Activated CD8-positive, alpha-beta memory T cell treated with anti-CD3 and anti-CD28 coated beads for 48 hours (primary cell): ENCODE measurements around the gene SHTN1.

ENCODE experiments used
- DNase-seq, 3 experiments: peaks; one replicate each; pipeline ENCODE4 v3.0.0-alpha.2; 2020; ENCODE audit warnings: low read depth in 2 of 3, low spot score in 2 of 3

Gene SHTN1, protein sequence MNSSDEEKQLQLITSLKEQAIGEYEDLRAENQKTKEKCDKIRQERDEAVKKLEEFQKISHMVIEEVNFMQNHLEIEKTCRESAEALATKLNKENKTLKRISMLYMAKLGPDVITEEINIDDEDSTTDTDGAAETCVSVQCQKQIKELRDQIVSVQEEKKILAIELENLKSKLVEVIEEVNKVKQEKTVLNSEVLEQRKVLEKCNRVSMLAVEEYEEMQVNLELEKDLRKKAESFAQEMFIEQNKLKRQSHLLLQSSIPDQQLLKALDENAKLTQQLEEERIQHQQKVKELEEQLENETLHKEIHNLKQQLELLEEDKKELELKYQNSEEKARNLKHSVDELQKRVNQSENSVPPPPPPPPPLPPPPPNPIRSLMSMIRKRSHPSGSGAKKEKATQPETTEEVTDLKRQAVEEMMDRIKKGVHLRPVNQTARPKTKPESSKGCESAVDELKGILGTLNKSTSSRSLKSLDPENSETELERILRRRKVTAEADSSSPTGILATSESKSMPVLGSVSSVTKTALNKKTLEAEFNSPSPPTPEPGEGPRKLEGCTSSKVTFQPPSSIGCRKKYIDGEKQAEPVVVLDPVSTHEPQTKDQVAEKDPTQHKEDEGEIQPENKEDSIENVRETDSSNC

DNA sequence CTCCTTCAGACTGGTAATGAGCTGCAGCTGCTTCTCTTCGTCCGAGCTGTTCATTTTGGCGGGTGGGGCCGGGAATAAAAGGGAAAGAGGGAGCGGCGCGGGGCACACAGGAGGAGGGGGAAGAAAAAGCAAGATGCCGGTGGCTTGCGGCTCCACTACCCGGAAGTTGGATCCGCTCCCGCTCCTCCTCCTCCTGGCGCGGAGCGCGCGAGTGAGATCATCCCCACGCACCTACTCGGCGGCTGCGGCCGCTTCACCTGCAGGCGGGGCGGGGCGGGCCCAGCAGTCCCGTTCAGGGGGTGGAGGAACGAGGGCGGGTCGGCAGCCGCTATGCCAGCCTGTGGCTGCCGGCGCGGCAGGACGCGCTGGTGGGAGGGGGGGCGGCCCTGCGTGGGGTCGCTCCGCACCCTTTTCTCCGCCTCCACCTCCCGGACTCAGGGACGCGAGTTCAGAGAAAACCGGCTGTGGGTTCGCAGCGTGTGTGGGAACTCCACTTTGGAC is at the start of gene SHTN1:
Gene SHTN1 (minus strand): TSS at position 162 of the 501 bp plus-strand sequence. CDS start 108 bp downstream, at position 54.
- DNase-seq: no peak

GRCh38 chr10:117053482-117053881 is 48.5 kb upstream of the SHTN1 start:
- DNase-seq: no peak

DNA sequence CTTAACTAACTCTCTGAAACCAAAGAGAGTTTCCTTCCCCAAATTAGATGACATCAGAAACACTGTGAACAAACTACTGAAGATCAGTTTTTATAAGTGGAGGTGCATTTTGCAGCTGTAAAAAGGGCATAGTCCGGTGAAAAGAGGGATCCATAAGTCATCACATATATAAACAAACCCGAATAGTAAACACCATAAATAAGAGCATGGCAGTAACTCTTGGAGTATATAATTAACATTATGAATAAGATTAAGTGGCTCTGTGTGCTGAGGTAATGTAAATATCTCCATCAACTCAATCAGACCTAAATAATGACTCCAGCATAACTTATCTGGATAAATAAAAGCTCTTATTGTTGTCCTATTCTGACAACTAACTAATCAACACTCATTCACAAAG is 43.0 kb upstream of the SHTN1 start:
- no peak for DNase-seq

GRCh38 chr10:117016266-117016665 is 11.3 kb upstream of the SHTN1 start:
- no peak for DNase-seq

DNA sequence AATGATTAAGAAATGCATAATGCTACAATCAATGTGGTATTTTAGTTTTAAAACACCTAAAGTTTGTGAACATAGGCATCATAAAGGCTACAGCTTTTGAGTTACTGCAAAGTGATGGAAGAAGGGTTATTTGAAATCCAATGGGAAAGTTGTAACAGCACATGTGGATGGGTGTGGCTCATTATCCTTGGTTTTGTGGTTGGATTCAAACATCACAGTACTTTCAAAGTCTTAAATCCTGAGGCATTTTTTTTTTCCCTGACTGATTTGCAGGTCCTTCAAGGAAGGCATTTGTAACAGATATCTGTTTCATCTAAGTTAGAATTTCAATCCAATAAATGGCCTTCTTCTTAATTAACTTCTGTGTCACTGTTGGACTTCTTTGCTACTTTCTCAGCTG is 9.8 kb upstream of the SHTN1 start:
- no peak for DNase-seq

DNA sequence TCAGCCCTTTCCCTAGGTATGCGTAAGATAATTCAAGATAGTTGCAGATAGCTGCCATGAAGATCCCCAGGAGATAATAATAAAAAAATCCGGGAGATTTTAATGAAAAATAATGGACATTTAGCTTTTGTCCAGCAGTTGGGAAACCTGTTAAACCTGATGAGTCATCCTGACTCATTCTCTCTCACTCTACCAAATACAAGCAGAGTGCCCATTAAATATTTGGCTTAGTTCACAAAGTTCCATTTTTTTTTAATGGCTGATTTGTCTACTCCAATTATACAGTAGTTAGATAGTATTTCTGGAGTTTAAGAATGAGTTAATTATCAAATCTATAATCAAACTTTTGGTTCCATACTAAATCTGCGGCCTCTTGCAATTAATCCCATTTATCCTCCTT is 2.1 kb upstream of the SHTN1 start:
- no peak for DNase-seq

DNA sequence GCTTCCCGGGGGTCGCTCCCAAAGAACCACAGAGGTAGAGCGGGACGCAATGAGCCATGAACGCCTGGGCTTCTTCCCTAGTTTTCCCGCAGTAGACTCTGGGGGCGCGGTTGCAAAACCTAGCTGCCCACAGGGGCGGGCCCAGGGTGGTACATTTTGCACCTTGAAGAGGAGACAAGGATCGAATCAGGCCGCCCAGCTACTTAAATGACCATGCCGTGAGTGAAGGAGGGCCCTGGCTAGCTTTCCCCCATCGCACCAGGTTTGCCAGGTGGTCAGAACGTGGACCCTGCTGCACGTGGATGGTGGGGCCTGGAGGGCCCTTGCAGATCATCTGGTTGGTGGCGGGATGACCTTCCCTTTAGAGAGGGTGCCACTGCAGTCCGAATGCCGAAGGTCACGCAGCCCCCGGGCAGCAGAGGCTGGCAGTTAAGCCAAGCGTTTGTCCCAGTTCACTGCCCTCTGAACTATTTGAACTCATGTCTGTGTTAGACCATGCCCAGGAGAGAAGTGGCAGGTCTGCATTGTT is 604 bp upstream of the SHTN1 start:
- no peak for DNase-seq

DNA sequence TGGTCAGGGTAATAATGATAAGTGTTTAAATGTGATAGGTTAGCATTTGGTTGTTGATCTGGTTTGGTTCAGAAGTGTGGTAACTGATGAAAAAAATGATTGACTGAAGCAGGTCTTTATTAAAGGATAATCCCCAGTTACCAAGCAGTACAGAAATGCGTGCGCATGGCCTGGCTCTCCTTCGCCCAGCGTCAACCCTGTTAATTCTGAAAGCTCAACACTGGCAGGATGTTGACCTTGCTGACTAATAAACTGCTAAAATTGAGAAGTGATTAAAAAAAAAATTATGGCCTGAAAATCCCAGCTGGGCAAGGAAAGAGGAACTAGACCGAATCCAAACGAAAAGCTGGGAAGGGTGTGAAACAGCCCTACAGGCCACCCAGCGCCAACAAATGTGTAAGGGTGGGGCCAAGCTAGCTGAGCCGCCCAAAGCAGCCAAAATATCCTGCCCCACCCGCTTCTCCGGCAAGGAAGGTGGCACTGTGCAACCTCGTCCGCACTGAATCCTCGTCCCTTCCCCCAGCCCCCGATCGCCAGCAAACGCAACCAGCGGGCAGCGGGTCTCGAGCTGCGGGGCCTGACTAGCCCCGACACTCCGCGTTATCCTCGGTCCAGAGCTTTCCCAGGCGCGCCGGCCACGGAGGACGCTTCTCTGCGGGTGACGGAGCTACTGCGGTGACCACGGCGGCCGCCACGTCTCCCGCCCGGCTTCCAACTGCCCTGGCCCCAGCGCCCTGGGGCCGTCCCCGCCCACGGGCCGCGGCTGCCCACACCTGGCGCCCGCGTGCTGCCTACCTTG is 561 bp downstream of the SHTN1 start:
- no peak for DNase-seq

- no peak for DNase-seq
Observed at GRCh38 chr10:117003336-117003735, 1.7 kb downstream of the SHTN1 start.

DNA sequence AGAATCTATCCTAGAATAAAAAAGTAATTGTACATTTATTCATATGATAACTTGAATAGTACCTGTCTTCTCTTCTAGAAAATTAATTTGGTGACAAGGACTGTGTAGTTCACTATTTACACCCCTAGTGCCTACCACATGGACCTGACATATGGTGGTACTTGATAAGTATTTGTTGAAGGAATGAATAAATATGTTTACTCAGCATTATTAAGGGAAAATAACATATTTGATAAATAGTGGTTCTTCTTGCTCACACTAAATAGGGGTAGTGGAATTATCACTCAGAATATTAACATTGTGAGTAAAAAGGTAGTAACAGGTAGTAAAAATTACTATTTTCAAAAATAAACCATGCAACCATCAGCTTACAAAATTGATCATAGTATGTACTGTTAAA is 2.8 kb downstream of the SHTN1 start:
- no peak for DNase-seq

DNA sequence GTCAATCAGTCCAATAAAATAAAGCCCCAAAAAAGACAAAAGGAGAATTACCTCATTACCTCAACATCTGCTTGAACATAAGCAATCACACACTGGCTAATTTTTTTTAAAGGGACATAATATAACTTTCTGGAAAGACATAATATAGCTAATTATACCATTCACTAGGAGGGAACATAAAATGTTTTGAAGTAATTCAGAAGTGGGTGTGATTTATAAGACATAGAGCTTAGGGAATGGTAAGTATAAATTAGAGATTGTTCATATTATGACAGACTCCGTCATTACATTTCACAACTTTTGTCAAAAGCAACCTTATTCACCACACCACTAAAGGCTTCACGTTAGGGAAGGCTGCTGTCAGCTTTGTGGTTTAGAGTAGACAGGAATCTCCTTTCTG is 3.8 kb downstream of the SHTN1 start:
- no peak for DNase-seq

- DNase-seq: no peak
Observed at GRCh38 chr10:117000580-117000979, 4.4 kb downstream of the SHTN1 start.

DNA sequence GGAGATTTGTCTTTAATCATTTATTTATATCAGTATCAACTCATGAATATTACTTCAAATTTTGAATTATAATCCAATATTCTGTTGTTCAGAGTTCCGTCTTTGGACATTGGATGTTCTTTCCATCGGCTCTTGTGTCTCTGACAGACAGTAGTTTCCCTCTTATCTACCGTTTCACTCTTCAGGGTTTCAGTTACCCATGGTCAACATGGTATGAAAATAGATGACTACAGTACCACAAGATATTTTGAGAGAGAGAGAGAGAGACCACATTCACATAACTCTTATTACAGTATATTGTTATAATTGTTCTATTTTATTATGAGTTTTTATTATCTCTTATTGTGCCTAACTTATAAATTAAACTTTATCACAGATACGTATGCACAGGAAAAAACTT is 6.8 kb downstream of the SHTN1 start:
- no peak for DNase-seq

DNA sequence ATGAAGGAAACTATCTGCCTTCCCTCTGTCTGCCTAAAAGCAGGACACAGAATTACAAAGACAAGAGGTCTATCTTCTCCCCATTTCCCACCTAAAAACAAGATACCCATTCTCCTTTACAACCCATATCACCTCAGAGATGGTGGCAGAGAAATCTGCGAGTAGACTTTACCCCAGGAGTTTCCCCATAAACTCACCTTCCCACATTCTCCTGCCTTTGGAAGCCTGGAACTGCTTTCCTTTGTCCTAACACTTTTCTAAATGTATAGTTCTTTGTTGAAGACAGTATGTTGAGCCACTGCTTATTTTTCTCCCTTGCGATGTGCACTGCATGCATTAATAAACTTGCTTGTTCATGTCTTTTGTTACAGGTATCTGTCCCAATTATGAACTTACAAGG is 8.0 kb downstream of the SHTN1 start:
- no peak for DNase-seq

- no peak for DNase-seq
Observed at GRCh38 chr10:116995648-116996047, 9.3 kb downstream of the SHTN1 start.

GRCh38 chr10:116994113-116994890 is 10.7 kb downstream of the SHTN1 start:
- no peak for DNase-seq

- DNase-seq: no peak
Observed at GRCh38 chr10:116993610-116994009, 11.4 kb downstream of the SHTN1 start.

DNA sequence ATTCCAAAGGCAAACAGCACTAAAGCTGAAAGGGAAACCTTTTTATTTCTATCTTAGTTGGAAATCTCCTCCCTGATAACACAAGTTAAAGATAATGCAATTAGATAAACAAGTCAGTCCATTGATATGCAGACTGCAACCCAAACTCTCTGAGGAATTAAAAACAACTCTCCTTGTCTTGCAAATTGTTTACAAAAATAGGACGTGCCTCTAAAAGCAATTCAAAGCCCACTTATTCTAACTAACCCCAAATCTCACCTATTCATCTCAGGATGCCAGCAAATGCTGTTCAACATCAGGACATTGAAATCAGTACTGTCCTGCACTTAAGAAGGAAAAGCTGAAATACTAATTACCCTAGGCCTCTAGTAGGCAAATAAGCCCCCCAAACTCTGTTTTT is 12.8 kb downstream of the SHTN1 start:
- DNase-seq: no peak

GRCh38 chr10:116990276-116990800 is 14.6 kb downstream of the SHTN1 start:
- DNase-seq: no peak

- no peak for DNase-seq
Observed at GRCh38 chr10:116989439-116989838, 15.5 kb downstream of the SHTN1 start.
